Mesenchymal stem cell (in vitro differentiated cells and primary cell): ENCODE data around the gene TMEM108.

Experiments used
- DNase-seq: peaks from one replicate; pipeline ENCODE4 v3.0.0-alpha.2; 2013
- H2AFZ ChIP-seq: one replicate; pipeline ENCODE4 v1.6.1; 2013; ENCODE audit warnings: low read depth, mild to moderate bottlenecking, control low read depth, inconsistent platforms, low read length, moderate library complexity
- H2AK5ac ChIP-seq: 2 replicates; pipeline ENCODE4 v1.6.1; 2013; ENCODE audit warnings: low read length, moderate library complexity, mild to moderate bottlenecking, inconsistent platforms; ENCODE audit not compliant: severe bottlenecking
- H2BK120ac ChIP-seq: one replicate; pipeline ENCODE4 v1.6.1; 2013; ENCODE audit warnings: low read depth, mild to moderate bottlenecking, inconsistent platforms, low read length, moderate library complexity
- H2BK12ac ChIP-seq, 2 experiments: one replicate each; pipeline ENCODE4 v1.6.1; 2013; ENCODE audit warnings: inconsistent platforms in 2 of 2, low read length in 2 of 2, mild to moderate bottlenecking in 2 of 2, moderate library complexity in 2 of 2, control low read depth in 1 of 2
- H2BK15ac ChIP-seq: one replicate; pipeline ENCODE4 v1.6.1; 2013; ENCODE audit warnings: mild to moderate bottlenecking, low read depth, inconsistent platforms; ENCODE audit not compliant: poor library complexity, severe bottlenecking
- H2BK5ac ChIP-seq: 2 replicates; pipeline ENCODE4 v1.6.1; 2013; ENCODE audit warnings: low read depth, mild to moderate bottlenecking, low read length, control low read depth, inconsistent platforms; ENCODE audit not compliant: poor library complexity, severe bottlenecking
- H3K14ac ChIP-seq, 2 experiments: one replicate each; pipeline ENCODE4 v1.6.1; 2013; ENCODE audit warnings: inconsistent platforms in 2 of 2, low read length in 2 of 2, control low read depth in 1 of 2, mild to moderate bottlenecking in 1 of 2, moderate library complexity in 1 of 2
- H3K18ac ChIP-seq, 2 experiments: one replicate each; pipeline ENCODE4 v1.6.1; 2013; ENCODE audit warnings: inconsistent platforms in 2 of 2, low read length in 2 of 2, control low read depth in 1 of 2, low read depth in 1 of 2, mild to moderate bottlenecking in 1 of 2
- H3K23ac ChIP-seq, 2 experiments: one replicate each; pipeline ENCODE4 v1.6.1; 2013; ENCODE audit warnings: inconsistent platforms in 2 of 2, low read length in 2 of 2, mild to moderate bottlenecking in 2 of 2, moderate library complexity in 2 of 2, control low read depth in 1 of 2
- H3K27ac ChIP-seq: 2 replicates; pipeline ENCODE4 v1.5.1; 2013; ENCODE audit warnings: mild to moderate bottlenecking, moderate library complexity, low read length, control low read depth, inconsistent platforms; ENCODE audit not compliant: poor library complexity, severe bottlenecking
- H3K27me3 ChIP-seq, 2 experiments: 2 replicates each; pipeline versions ENCODE4 v1.6.1 to v1.7.0; 2013; ENCODE audit warnings: low read length in 2 of 2, mild to moderate bottlenecking in 2 of 2, moderate library complexity in 2 of 2, control low read depth in 1 of 2, inconsistent platforms in 1 of 2; ENCODE audit not compliant: control insufficient read depth in 1 of 2, insufficient read depth in 1 of 2
- H3K36me3 ChIP-seq, 2 experiments: 2 replicates each; pipeline versions ENCODE4 v1.6.1 to v1.7.0; 2013; ENCODE audit warnings: low read length in 2 of 2, control low read depth in 1 of 2, inconsistent platforms in 1 of 2, low read depth in 1 of 2, mild to moderate bottlenecking in 1 of 2; ENCODE audit not compliant: insufficient read depth in 2 of 2, control insufficient read depth in 1 of 2
- H3K4ac ChIP-seq, 2 experiments: one replicate each; pipeline ENCODE4 v1.6.1; 2013; ENCODE audit warnings: inconsistent platforms in 2 of 2, low read length in 2 of 2, mild to moderate bottlenecking in 2 of 2, moderate library complexity in 2 of 2, control low read depth in 1 of 2, low read depth in 1 of 2
- H3K4me1 ChIP-seq: 2 replicates; pipeline ENCODE4 v1.6.1; 2013; ENCODE audit warnings: low read depth, low read length, control low read depth; ENCODE audit not compliant: control insufficient read depth, insufficient read depth
- H3K4me2 ChIP-seq: 2 replicates; pipeline ENCODE4 v1.6.1; 2013; ENCODE audit warnings: low read length, mild to moderate bottlenecking, inconsistent platforms; ENCODE audit not compliant: poor library complexity, severe bottlenecking
- H3K4me3 ChIP-seq, 2 experiments: 2 replicates each; pipeline versions ENCODE4 v1.5.1 to v1.7.0; 2013; ENCODE audit warnings: low read length in 2 of 2, mild to moderate bottlenecking in 2 of 2, control low read depth in 1 of 2, low read depth in 1 of 2; ENCODE audit not compliant: insufficient read depth in 1 of 2
- H3K79me1 ChIP-seq: replicated peaks from 2 replicates; pipeline ENCODE4 v1.6.1; 2013; ENCODE audit warnings: mild to moderate bottlenecking, control low read depth, low read length, inconsistent platforms; ENCODE audit not compliant: poor library complexity, severe bottlenecking
- H3K9ac ChIP-seq: 2 replicates; pipeline ENCODE4 v1.7.0; 2013; ENCODE audit warnings: mild to moderate bottlenecking, low read length, moderate library complexity
- H3K9me3 ChIP-seq: 2 replicates; pipeline ENCODE4 v1.7.0; 2013; ENCODE audit warnings: mild to moderate bottlenecking, low read length; ENCODE audit not compliant: control insufficient read depth
- H4K8ac ChIP-seq: one replicate; pipeline ENCODE4 v1.6.1; 2013; ENCODE audit warnings: inconsistent platforms, mild to moderate bottlenecking, low read length, moderate library complexity
- H4K91ac ChIP-seq: one replicate; pipeline ENCODE4 v1.6.1; 2013; ENCODE audit warnings: mild to moderate bottlenecking, low read length, inconsistent platforms
- WGBS: methylation state at CpG from one replicate; pipeline ENCODE4 v1.1.7; 2013; ENCODE audit warnings: mixed read lengths; 5-methylcytosine and 5-hydroxymethylcytosine counted together

The TMEM108 gene

GRCh38 chr3:133081016-133081415 lies 42.8 kb downstream of the TMEM108 start:
- no peak overlapping the region for H3K14ac ChIP-seq
- H3K23ac ChIP-seq: no peak overlapping the region
- no peak overlapping the region for H4K91ac ChIP-seq
- no peak overlapping the region for H2AFZ ChIP-seq
- H3K9me3 ChIP-seq: no peaks in the 10 kb centered on the region
- H3K27ac ChIP-seq: no peak overlapping the region
- H2BK5ac ChIP-seq: no peak overlapping the region
- H3K36me3 ChIP-seq: no peaks in the 10 kb centered on the region
- no peaks in the 10 kb centered on the region for H3K27me3 ChIP-seq
- H3K9ac ChIP-seq: no peak overlapping the region
- no peak overlapping the region for H3K4me2 ChIP-seq
- no peaks in the 10 kb centered on the region for H3K79me1 ChIP-seq
- H2BK120ac ChIP-seq: no peak overlapping the region
- no peak overlapping the region for H2BK15ac ChIP-seq
- H3K4me1 ChIP-seq: no peaks in the 10 kb centered on the region
- H2BK12ac ChIP-seq: no peak overlapping the region
- WGBS: 65% methylated on average over 7 of the region's 7 CpGs
- H4K8ac ChIP-seq: no peak overlapping the region
- no peak overlapping the region for H2AK5ac ChIP-seq
- H3K4ac ChIP-seq: no peak overlapping the region
- no peak overlapping the region for H3K18ac ChIP-seq
- DNase-seq: no peak
- H3K4me3 ChIP-seq: no peak overlapping the region

GRCh38 chr3:133083395-133083794 lies 45.2 kb downstream of the TMEM108 start:
- no peak for DNase-seq
- Histone ChIP-seq H2AFZ (no peak overlapping the region), H2BK120ac (no peak overlapping the region), H2BK15ac (no peak overlapping the region), H3K23ac (no peak overlapping the region), H4K91ac (no peak overlapping the region), H3K9me3 (no peaks in the 10 kb centered on the region), H3K79me1 (no peaks in the 10 kb centered on the region), H2BK5ac (no peak overlapping the region), H3K4me1 (no peaks in the 10 kb centered on the region), H3K4ac (no peak overlapping the region), H2AK5ac (no peak overlapping the region), H2BK12ac (no peak overlapping the region), H3K4me2 (no peak overlapping the region), H3K9ac (no peak overlapping the region), H3K4me3 (no peak overlapping the region), H3K14ac (no peak overlapping the region), H3K36me3 (no peaks in the 10 kb centered on the region), H3K18ac (no peak overlapping the region), H3K27me3 (no peaks in the 10 kb centered on the region), H3K27ac (no peak overlapping the region), H4K8ac (no peak overlapping the region)
- no CpG with 5 or more reads among the region's 1 CpG for WGBS

- Histone ChIP-seq H3K4me2 (no peak overlapping the region), H3K18ac (no peak overlapping the region), H2AFZ (no peak overlapping the region), H3K4me1 (peaks cover 2% of the 10 kb centered on the region), H2AK5ac (no peak overlapping the region), H3K36me3 (no peaks in the 10 kb centered on the region), H3K9me3 (no peaks in the 10 kb centered on the region), H4K8ac (no peak overlapping the region), H2BK12ac (no peak overlapping the region), H3K27me3 (no peaks in the 10 kb centered on the region), H2BK5ac (no peak overlapping the region), H3K79me1 (no peaks in the 10 kb centered on the region), H3K4ac (no peak overlapping the region), H4K91ac (no peak overlapping the region), H2BK15ac (no peak overlapping the region), H2BK120ac (no peak overlapping the region), H3K4me3 (no peak overlapping the region), H3K9ac (no peak overlapping the region), H3K23ac (no peak overlapping the region), H3K27ac (no peak overlapping the region), H3K14ac (no peak overlapping the region)
- WGBS: 50% methylated on average over 1 of the region's 2 CpGs
- DNase-seq: no peak
Measured at GRCh38 chr3:133089906-133090485, 51.8 kb downstream of the TMEM108 start.

- Histone ChIP-seq H2BK15ac (no peak overlapping the region), H3K23ac (no peak overlapping the region), H3K9me3 (no peaks in the 10 kb centered on the region), H2AK5ac (no peak overlapping the region), H2BK12ac (no peak overlapping the region), H4K8ac (no peak overlapping the region), H2BK120ac (no peak overlapping the region), H3K18ac (no peak overlapping the region), H3K4me3 (no peak overlapping the region), H2BK5ac (no peak overlapping the region), H3K4me1 (peaks cover 2% of the 10 kb centered on the region), H3K36me3 (no peaks in the 10 kb centered on the region), H3K27ac (no peak overlapping the region), H3K27me3 (no peaks in the 10 kb centered on the region), H2AFZ (no peak overlapping the region), H4K91ac (no peak overlapping the region), H3K14ac (no peak overlapping the region), H3K9ac (no peak overlapping the region), H3K4me2 (no peak overlapping the region), H3K79me1 (no peaks in the 10 kb centered on the region), H3K4ac (no peak overlapping the region)
- 100% methylated on average over 1 of the region's 2 CpGs for WGBS
- DNase-seq: no peak
Measured at GRCh38 chr3:133092681-133093080, 54.5 kb downstream of the TMEM108 start.
